Renal pelvis (tissue), 4 donors: ENCODE measurements around the gene MORC4. TPM values are rescaled to one million over a fixed set of nuclear protein-coding genes. Genes with fewer than 3 reads are reported as not detected.

Experiments used
- DNase-seq: peaks from one replicate; pipeline ENCODE4 v3.0.0-alpha.2; 2013
- polyA plus RNA-seq, 3 donors: library from polyadenylated mRNA; unstranded; fragments of 120-200 nt; gene quantifications; one replicate each; pipeline ENCODE4 v1.2.1, GENCODE V29; 2013; ENCODE audit not compliant: insufficient read length in 3 of 3

MORC4 gene
- polyA plus RNA-seq, 3 donors, result 18.3 to 20.8 (median 19.7) TPM

DNA sequence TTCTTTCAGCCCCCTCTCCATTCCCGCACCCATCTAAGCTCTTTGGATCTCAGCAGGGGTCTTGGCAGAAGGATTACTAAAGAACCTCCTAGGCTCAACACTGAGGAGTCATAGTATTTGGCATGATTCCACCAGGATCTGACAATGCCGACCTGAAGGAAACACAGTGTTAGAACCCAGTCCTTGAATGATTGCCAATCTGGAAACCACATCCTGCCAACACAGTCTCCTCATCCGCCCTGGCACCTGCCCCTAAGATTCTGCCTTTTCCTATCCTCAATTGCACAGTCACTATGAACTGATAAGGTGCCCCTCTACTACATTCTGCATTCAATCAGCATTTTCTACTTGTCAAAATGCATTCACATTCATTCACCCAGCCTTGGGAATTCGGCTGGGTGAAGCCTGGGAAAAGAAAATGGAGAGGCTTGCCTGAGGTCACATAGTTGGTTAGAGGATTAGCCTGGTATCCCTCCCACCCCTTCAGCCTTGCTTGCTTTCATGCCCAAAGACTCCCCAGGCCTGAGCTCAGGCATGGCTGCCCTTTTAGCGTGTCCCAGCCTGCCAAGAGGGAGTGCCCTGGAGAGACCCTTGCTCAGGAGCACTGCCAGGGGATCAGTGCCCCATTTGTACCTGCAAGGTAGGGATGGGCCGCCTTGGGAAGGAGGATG lies 82.0 kb downstream of the MORC4 start:
- no peak for DNase-seq

DNA sequence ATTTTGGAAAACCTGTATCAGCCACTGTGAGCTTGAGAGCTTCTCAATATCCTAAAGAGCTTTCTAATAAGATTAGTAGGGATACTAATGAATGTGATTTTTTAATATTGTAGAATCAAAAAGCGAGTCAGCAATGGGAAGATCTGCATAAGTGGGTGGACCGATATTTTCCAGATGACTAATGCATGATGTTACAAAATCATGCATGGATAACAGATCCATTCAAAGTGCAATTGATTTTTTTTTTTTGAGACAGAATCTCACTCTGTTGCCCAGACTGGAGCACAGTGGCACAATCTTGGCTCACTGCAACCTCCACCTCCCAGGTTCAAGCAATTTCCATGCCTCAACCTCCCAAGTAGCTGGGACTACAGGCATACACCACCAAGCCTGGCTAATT lies 87.1 kb downstream of the MORC4 start:
- DNase-seq, result no peak

GRCh38 chrX:106906361-106906760 lies 93.7 kb downstream of the MORC4 start:
- peak; percentile 42 for DNase-seq

DNA sequence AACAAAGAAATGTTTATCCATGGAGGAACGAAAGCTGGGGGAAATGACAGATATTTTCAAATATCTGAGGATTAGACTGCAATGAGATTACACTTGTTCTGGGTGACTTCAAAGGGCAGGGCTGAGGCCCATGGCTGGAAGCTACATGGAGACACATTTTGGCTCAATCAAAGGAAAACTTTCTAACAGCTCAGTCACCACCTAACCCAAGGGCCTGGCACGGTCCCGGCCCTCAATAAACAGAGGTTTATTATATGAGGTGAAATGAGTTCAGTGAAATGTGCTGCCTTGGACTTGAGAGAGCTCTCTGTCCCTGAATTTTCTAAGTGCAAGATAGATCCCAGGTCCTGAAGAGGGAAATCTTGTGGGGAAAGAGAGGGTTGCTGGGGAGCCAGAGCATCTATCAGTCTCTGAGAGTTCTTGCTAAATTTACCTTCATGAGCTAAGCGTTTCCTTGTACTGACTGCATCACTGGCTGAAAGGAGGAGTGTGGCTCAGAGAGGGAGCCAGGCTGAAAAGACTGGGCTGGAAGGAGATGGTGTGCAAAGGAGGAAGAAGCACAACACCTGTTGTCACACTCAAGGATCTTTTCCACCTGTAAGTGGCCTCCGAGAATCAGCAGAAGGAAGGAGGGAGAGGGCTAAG lies 94.8 kb downstream of the MORC4 start:
- DNase-seq, result no peak

DNA sequence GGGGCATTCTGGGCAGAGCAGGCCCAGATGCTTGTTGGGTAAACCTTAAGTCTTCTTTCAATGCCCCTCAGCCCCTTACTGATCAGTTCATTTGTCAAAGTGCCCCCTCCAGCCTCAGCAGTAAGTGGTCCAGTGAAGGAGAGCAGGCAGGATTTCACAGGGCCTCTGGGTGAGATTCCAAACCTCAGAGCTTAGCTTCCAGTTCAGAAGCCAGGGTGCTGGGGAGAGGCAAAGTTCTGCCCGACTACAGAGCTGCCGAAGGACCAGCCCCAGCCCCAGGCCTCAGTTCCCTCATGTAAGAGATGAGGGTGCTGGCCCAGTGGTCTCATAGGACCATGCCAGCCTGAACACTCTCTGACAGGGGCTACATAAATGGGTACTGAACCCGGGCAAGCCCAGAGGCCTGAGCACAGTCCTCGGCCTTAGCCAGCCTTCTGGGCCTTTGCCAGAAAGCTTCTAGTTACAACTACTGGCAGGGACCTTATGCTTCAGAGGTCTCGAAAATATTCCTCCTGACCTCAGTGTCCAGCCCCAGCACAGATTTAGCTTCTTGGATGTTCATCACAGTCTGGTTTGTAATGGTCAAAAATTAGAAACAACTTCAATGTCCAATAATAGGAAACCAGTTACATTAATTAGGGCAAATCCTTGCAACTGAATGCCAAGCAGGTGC lies 96.0 kb downstream of the MORC4 start:
- DNase-seq, result no peak

- no peak for DNase-seq
Measured at GRCh38 chrX:106903291-106903824, 96.7 kb downstream of the MORC4 start, which contains the start of gene RIPPLY1. RIPPLY1 (minus strand) TSS chrX:106903341; CDS start chrX:106903287, 54 bp downstream.

- no peak for DNase-seq
Measured at GRCh38 chrX:106902684-106903083, 97.3 kb downstream of the MORC4 start.

- no peak for DNase-seq
Measured at GRCh38 chrX:106901781-106902219, 98.2 kb downstream of the MORC4 start.

DNA sequence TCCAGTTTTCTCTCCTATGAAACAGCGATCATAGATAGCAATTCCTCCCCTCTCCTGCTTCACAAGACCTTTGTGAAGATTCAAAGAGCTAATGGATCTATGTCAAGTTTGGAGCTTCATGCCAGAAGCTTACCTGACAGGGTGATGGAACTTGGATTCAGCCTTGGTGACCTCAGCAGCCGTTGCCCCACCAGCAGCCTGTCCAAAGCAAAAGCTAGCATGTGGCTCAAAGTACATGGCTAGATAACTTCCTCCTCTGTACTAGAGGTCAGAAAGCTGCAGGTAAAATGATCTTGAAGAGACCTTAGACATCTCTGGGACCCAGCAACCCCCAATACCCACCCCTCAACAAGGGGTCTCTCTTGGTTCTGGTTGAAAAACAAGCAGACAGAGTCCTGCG lies 98.7 kb downstream of the MORC4 start:
- DNase-seq, result no peak

DNA sequence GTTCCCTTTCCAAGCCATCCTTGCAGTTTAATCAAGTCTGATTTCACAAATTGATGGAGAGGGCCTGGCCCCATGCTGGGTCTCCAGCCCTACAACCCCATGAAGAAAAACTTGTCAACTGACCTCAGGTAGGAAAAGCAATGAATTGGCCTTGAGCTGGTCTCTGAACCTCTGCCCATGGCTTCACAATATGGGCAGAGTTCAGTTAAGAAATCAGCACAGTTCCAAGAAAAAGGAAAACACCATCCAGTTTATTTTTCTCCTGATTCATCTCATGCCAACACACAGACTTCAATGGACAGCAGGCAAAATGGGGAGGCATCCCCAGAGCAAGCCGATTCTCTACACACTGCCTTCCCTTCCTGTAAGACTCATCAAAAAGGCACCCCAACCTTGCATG lies 100.2 kb downstream of the MORC4 start:
- no peak for DNase-seq

DNA sequence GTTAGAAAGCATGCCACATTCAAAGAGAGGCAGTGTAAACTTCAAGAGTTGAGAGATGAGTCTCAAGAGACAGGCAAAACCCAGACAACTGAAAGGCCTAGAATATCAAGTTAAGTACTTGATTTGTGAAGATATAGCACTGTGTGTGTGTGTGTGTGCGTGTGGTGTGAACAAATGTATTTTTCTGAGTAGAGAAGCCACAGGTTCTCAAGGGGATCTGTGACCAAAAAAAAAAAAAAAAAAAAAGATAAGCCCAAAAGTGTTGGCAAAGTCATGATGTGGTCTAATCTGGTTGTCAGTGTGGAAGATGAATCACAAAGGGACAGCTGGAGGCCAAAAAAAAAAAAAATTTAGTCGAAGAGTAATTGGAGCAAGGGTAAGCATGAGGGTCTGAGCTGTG lies 100.7 kb downstream of the MORC4 start:
- no peak for DNase-seq

DNA sequence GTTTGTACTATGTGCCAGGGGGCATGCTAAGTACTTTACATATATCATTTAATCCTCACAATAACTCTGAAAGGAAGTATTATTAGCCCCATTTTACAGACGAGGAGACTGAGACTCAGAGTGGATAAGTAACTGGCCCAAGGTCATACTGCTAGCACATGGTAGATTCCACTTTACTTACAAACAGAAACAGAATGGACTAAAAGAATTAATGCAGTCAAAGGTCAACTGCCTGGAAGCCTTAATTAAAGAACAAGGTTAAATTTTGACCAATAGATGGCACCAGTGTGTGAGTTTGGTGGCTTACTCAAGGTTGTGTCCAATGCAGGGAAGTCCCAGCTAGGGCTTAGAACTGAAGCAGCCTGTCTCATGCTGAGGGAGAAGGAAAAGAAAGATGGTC lies 101.5 kb downstream of the MORC4 start:
- DNase-seq, result peak; percentile 39

GRCh38 chrX:106897259-106897658 lies 102.8 kb downstream of the MORC4 start:
- DNase-seq, result no peak

- no peak for DNase-seq
Measured at GRCh38 chrX:106894978-106895452, 105.0 kb downstream of the MORC4 start.

DNA sequence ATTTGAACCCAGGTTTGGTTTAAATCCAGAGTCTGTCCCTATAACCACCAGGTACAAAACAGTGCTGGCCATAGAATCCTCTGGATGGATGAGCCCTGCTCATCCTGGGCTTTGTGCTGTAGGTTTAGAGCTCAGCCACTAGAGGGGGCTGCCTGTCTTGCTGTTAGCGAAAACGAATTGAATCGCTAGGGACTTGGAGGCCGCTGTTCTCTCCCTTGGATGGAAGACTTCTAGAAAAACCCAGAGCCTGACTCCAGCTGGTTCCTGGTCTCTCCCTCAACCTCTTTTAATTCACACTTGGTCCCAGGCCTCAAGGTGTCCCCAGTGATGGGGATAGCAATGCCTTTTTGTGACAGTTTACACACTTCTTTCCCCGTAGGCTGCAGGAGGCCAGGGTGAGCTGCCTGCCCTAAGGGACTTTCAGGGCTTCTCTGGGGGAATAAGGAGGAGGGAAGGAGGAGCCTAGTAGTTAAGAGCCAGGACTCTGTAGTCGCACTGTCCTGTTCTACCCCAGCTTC lies 105.6 kb downstream of the MORC4 start:
- peak; percentile 59 for DNase-seq

DNA sequence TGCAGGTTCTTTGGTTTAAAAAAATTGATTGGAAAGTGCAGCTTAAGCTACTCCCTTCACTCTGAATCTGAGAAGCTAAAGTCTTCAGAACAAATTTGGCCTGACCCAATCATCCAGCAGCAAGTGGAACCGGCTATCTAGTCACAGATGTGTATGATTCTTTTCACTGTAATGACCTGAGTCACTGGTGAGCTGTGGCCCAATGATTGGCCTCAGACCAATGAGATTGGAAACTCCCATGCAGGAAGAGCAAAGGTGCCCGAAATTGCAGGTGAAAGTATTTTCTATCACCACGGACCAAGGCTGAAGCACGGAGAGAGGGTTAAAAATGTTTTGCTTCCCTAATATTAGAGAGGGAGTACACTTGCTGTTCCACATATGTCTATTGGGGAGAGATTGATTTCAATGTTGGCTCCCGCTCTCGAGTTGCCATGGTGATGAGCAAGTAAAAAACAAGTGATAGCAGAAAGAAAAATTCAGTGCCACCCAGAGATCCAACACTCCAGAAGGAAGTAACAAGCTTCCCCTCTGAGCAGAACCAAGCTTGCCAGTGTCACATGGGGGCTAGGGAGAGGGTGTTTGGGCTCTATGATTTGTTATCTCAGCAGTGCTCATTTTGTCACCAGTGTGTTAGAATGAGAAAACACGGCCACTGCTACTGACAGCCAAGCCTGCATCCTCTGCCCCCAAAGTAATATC lies 108.1 kb downstream of the MORC4 start:
- DNase-seq, result no peak

Other genes starting within 250 kb of the MORC4 start
- gene TBC1D8B, start 197.5 kb downstream of the MORC4 start, polyA plus RNA-seq, result 1 to 10 TPM; 3.9 to 5.9 (median 4.7) TPM
- gene RIPPLY1, start 96.9 kb downstream of the MORC4 start, polyA plus RNA-seq, result 1 to 10 TPM; 2.6 to 4.0 (median 2.8) TPM
- gene CLDN2, start 79.8 kb downstream of the MORC4 start, polyA plus RNA-seq, result 10 to 100 TPM; 66.9 to 81.2 (median 71.6) TPM
- gene RBM41, start 118.6 kb upstream of the MORC4 start, polyA plus RNA-seq, result 10 to 100 TPM; 18.8 to 34.6 (median 31.1) TPM
- 10 to 100 TPM; 10.8 to 17.9 (median 13.0) TPM for gene NUP62CL, start 206.2 kb upstream of the MORC4 start, polyA plus RNA-seq
- under 1 TPM in 2 of 3 donors, not detected in 1; 0.10 to 0.13 TPM for gene DNAAF6, start 206.4 kb upstream of the MORC4 start, polyA plus RNA-seq